Muscle of leg (tissue), 11 donors: ENCODE measurements around the gene HDAC9. TPM values are rescaled to one million over a fixed set of nuclear protein-coding genes. Genes with fewer than 3 reads are reported as not detected.

Experiments
- DNase-seq: peaks from one replicate; pipeline ENCODE4 v3.0.0; 2013
- H3K27ac ChIP-seq: one replicate; pipeline ENCODE4 v1.5.1; 2013; ENCODE audit warnings: mild to moderate bottlenecking, low read length, control low read depth
- H3K27me3 ChIP-seq: one replicate; pipeline ENCODE4 v1.6.1; 2013; ENCODE audit warnings: low read length; ENCODE audit not compliant: control insufficient read depth, insufficient read depth
- H3K36me3 ChIP-seq: one replicate; pipeline ENCODE4 v1.6.1; 2013; ENCODE audit warnings: low read length; ENCODE audit not compliant: control insufficient read depth, insufficient read depth
- H3K4me1 ChIP-seq: one replicate; pipeline ENCODE4 v1.6.1; 2013; ENCODE audit warnings: low read length; ENCODE audit not compliant: control insufficient read depth, insufficient read depth
- H3K4me3 ChIP-seq: one replicate; pipeline ENCODE4 v1.5.1; 2013; ENCODE audit warnings: low read length, control low read depth
- H3K9me3 ChIP-seq: replicated peaks from 2 replicates; pipeline ENCODE4 v1.6.1; 2013; ENCODE audit warnings: low read depth, low read length; ENCODE audit not compliant: control insufficient read depth
- WGBS: methylation state at CpG from one replicate; pipeline ENCODE4 v1.1.5; 2013; ENCODE audit warnings: missing lambda C conversion rate; ENCODE audit not compliant: insufficient coverage; 5-methylcytosine and 5-hydroxymethylcytosine counted together
- polyA plus RNA-seq, 8 donors: library from polyadenylated mRNA; unstranded; fragments of 120-200 nt; gene quantifications; one replicate each; pipeline versions ENCODE4 v1.2.1 to v1.2.3, GENCODE V29; 2013; ENCODE audit warnings: inconsistent platforms in 1 of 8, low replicate concordance in 1 of 8; ENCODE audit not compliant: insufficient read length in 8 of 8, insufficient read depth in 1 of 8
- total RNA-seq: library from RNA; stranded (reverse); fragments of 120-200 nt; gene quantifications from one replicate; pipeline ENCODE4 v1.2.4, GENCODE V29; 2013

HDAC9 gene
- total and polyA plus RNA-seq, 9 donors = 11.9 to 38.2 (median 21.2) TPM

DNA sequence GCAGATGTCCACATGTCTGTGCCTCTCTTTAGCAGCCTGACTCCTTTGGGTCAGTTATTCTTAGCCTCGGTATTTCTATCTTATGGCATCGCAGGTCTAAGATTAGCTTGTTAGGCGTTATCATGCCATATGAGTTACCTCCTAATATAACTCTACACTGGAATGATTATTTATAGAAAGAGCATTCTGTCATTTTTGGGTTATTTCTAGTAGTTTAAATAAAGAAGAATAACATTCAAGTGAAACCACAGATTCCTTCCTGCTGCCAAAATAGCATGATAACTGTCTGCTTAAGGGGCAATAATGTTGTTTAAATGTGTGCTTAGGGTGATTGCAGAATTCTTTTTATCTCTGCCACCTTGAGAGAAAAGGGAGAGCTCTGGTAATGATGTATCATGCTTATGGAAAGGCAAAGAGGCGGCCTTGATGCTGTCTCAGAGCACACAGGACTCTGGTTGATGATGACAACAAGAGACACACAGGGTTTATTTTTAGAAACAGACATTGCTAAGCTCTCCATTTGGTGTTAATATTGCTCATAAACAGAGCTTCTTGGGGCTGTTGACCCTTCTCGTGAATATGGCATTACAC lies 10.4 kb downstream of the HDAC9 start:
- Histone ChIP-seq H3K4me3 (no peak overlapping the region), H3K4me1 (peaks cover 2% of the 10 kb centered on the region), H3K36me3 (no peaks in the 10 kb centered on the region), H3K27ac (peak overlapping the region; percentile 77), H3K9me3 (no peaks in the 10 kb centered on the region), H3K27me3 (no peaks in the 10 kb centered on the region)
- peak; percentile 52 for DNase-seq
- no CpG with 5 or more reads among the region's 5 CpGs for WGBS

DNA sequence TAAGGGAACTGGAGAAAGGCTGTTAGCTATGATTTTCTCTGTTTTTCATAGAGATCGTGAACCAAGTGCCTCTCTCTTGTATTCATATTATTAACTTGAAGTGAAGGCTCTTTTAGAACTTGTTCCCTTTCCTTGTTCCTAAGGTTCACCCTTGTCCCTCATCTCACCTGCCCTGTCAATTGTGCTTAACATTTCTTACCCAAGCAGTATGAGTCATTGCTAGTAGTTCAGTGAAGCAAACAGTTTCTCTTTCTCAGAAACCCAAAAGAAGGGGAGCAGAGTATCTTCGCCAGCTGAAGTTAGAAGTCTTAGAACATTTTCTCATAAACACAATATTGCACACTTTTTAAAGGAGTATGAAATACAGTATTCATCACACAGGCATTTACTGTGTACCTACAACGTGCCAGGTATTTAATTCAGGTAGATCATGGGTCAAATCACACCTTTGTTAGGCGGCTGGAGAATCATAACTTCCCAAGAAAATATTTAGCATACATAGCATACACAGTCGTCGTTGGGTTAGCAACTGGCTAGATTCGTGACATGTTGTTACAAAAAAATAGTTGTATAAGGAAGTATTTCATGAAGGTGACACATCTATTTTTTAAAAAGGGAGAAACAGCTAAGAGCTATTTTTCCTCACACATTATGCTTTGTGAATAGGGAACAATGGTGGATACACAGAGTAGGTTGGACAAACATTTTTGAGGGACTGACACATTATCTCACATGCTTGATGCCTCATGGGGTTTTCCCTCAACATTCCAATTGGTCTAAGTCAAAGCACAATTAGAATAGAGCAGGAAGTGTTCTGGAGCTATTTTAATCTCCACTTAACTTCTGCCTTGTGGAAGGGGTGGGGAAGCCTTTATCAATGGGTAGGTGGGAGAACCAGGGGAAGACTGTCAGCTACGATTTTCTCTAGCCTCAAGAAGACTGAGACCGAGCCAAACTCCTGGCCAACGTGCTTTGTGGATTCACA lies 13.2 kb downstream of the HDAC9 start:
- H3K9me3 ChIP-seq = no peaks in the 10 kb centered on the region
- H3K27ac ChIP-seq = peak overlapping the region; percentile 85
- no peaks in the 10 kb centered on the region for H3K27me3 ChIP-seq
- H3K36me3 ChIP-seq = no peaks in the 10 kb centered on the region
- H3K4me1 ChIP-seq = peaks cover 2% of the 10 kb centered on the region
- no peak overlapping the region for H3K4me3 ChIP-seq
- peak; percentile 60 for DNase-seq
- no CpG with 5 or more reads among the region's 10 CpGs for WGBS

DNA sequence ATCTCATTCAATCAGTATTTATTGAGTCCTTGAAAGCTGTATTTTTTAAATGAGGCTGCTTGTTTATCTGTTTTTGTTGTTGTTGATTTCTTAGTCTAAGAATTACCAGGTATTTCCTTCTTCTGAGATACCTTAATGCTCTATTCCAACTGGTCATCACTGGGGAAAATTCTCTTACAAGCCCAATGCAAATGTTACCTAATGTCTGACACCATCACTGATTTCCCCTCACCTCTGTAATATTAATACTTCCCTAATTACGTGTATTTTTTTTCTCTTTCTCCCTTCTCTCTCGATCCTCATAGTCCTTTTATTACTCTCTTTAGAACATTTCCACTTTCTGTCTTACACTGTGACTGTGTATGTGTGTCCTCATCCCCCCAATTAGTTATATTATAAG lies 13.9 kb downstream of the HDAC9 start:
- Histone ChIP-seq H3K27ac (peak overlapping the region; percentile 85), H3K4me3 (no peak overlapping the region)
- no CpG with 5 or more reads among the region's 2 CpGs for WGBS

DNA sequence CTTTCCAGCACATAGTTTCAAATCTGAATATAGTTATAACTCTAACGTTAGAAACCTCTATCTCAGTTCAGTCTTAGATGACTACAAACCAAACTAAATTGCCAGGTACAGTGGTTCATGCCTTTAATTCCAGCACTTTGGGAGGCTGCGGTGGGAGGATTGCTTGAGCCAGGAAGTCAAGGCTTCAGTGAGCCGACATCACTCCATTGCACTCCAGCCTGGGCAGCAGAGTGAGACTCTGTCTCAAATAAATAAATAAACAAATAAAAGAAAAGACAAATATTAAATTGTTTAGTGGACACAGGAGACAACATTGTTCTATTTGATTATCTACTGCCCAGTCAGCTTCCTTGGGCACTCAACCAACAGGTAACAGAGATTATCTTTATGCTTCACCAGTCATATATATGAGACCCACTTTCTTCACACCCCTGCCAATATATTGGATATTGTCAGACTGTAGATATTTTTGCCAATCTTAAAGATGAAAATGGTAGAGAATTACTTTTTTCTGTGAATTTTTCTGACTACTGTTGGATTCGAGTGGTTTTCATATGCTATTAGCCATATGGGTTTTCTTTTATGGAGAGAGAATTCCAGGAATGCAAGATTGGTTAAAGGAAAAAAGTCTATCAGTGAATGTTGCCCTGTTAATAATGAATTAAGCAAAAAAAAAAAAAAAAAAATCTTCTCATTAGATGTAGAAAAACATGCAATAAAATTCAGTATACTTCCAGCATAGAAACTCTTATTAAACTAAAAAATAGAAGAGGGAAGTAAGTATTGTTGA lies 16.0 kb downstream of the HDAC9 start:
- no peaks in the 10 kb centered on the region for H3K9me3 ChIP-seq
- H3K36me3 ChIP-seq = no peaks in the 10 kb centered on the region
- H3K4me3 ChIP-seq = no peak overlapping the region
- no peaks in the 10 kb centered on the region for H3K27me3 ChIP-seq
- no peak overlapping the region for H3K27ac ChIP-seq
- WGBS = 80% methylated on average over 1 of the region's 4 CpGs
- no peak for DNase-seq
- peaks cover 2% of the 10 kb centered on the region for H3K4me1 ChIP-seq

More for the DNA sequence above, 13.9 kb downstream of the HDAC9 start:
- no peaks in the 10 kb centered on the region for H3K27me3 ChIP-seq
- H3K4me1 ChIP-seq = peaks cover 2% of the 10 kb centered on the region
- no peak for DNase-seq
- no peaks in the 10 kb centered on the region for H3K9me3 ChIP-seq
- no peaks in the 10 kb centered on the region for H3K36me3 ChIP-seq

DNA sequence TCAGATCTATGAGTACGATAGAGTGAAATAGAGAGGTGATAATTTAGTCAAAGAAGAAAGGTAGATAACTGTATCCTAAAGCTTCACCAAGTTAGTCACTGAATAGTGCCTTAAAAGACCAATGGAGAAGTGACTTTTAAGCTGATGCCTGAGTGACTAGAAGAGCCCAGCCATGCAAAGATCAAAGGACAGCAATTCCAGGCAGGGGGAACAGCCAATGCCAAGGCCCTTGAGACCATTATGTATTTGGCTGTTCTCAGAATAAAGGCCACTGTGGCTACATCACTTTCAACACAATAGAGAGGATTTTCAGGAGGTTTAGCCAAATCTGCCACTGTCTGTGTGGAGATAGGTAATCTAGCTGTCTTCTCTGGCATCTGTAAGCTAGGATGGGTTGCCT lies 17.8 kb downstream of the HDAC9 start:
- Histone ChIP-seq H3K4me1 (peaks cover 2% of the 10 kb centered on the region), H3K27ac (no peak overlapping the region), H3K27me3 (no peaks in the 10 kb centered on the region), H3K4me3 (no peak overlapping the region), H3K9me3 (no peaks in the 10 kb centered on the region), H3K36me3 (no peaks in the 10 kb centered on the region)
- no peak for DNase-seq
- no CpG with 5 or more reads among the region's 1 CpG for WGBS

DNA sequence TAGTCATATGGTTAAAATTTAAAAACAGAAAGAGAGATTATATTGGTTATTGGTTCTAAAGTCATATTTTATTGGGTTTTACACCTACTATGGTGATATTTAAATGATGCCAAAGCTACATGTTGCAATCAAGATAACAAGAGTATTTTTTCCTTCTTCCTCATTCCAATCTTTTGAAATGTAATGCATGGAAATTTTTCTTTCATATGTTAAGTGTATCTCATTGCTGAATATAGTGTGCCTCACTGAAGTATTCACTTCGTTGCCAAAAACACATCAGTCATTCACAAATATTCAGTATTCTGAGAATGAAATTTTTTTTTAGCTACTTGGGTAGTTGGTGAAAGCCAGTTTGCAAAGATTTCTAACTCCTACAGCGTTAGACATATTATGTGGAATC lies 19.5 kb downstream of the HDAC9 start:
- WGBS = no CpG with 5 or more reads among the region's 2 CpGs
- DNase-seq = no peak
- no peaks in the 10 kb centered on the region for H3K36me3 ChIP-seq
- H3K27me3 ChIP-seq = no peaks in the 10 kb centered on the region
- no peaks in the 10 kb centered on the region for H3K9me3 ChIP-seq
- no peak overlapping the region for H3K27ac ChIP-seq
- H3K4me1 ChIP-seq = no peaks in the 10 kb centered on the region
- no peak overlapping the region for H3K4me3 ChIP-seq

DNA sequence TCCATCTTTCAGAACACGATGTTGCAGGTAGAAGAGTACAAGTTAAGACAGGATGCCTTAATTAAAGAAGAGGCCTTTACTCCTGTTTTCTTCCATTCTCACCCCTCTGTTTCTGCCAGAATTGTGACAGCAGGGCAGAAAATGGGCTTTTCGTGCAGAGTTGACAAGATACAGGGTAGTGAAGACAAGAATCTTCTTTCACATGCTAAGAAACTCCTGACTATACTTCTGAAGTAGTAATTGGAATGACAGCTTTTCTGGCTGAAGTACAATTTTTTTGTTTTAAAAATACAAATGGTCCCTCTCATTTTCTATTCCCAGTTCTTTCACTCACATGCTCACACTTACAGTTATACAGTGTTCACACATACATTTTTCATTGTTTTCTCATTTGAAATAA lies 22.1 kb downstream of the HDAC9 start:
- WGBS = no CpG with 5 or more reads among the region's 2 CpGs
- Histone ChIP-seq H3K36me3 (no peaks in the 10 kb centered on the region), H3K9me3 (no peaks in the 10 kb centered on the region), H3K4me1 (no peaks in the 10 kb centered on the region), H3K27me3 (no peaks in the 10 kb centered on the region), H3K27ac (no peak overlapping the region), H3K4me3 (no peak overlapping the region)
- DNase-seq = no peak

DNA sequence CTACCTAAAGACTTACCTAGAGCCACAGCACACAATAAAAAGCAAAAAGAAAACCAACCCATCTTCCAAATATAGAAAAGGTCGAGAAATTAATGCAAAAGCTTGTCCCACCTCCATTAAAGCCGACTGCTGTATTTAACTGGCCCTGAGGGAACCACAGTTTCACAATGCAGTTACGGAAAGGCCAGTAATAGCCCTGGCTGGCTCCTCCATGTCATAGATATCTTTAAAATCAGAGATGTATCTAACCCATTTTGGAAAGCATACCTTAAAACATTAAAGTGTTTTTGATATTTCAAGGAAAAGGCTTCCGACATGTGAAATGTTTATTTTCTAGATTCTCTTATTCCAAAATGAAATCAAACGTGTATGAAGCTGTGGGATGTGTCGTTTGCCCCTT lies 23.0 kb downstream of the HDAC9 start:
- DNase-seq = no peak
- Histone ChIP-seq H3K27me3 (no peaks in the 10 kb centered on the region), H3K27ac (no peak overlapping the region), H3K9me3 (no peaks in the 10 kb centered on the region), H3K4me1 (no peaks in the 10 kb centered on the region), H3K4me3 (no peak overlapping the region), H3K36me3 (no peaks in the 10 kb centered on the region)
- 69% methylated on average over 2 of the region's 6 CpGs for WGBS

DNA sequence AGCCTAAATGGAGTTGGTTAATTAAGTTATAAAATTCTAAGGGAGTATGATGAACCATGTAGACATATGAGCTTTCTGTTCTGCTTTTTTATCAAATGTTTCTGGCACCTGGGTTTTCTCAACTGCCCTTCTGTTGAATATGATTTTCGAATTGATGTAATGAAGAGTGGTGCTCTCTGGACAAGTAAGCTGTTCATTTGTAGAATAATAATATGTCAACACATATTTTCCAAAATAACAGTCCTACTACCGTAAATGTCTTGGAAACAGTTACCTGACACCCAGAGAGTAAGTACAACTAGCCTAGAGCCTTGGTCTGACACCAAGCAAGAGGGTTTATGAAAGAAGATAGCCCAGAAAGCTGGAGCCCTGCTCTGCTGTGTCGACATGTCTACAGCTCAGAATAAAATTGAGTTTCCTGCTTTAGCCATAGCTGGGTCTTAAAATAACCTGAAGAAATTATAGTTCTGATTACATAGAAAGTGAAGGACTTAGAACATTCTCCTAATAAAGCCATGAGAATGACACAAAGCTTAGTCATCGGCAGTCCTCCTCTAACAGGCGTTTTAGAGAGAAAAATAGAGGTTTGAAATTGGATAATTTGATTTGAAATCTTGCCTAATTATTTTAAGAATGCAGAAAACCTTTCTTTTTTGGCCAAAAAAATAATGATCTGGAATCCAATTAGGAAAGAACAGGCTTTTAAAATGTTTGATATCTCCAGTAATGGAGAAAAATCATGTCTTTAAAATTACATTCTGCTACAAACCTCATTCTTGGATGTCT lies 25.1 kb downstream of the HDAC9 start:
- Histone ChIP-seq H3K9me3 (no peaks in the 10 kb centered on the region), H3K27ac (no peak overlapping the region), H3K4me1 (no peaks in the 10 kb centered on the region), H3K4me3 (no peak overlapping the region), H3K27me3 (no peaks in the 10 kb centered on the region), H3K36me3 (no peaks in the 10 kb centered on the region)
- WGBS = 20% methylated on average over 1 of the region's 5 CpGs
- peak; percentile 40 for DNase-seq
